Rectal smooth muscle tissue (tissue), 1 donor: Measurements from ENCODE around the gene FANK1.
"Not testable (repeated sequence)": the region's sequence is repeated elsewhere in the genome, so short reads cannot be mapped to it uniquely, and the experiment has no call there.

Source experiments
- H3K27ac ChIP-seq: one replicate; pipeline ENCODE4 v1.7.0; 2013; ENCODE audit warnings: low read depth, low read length, inconsistent platforms
- H3K27me3 ChIP-seq: one replicate; pipeline ENCODE4 v1.7.0; 2013; ENCODE audit warnings: low read length; ENCODE audit not compliant: control insufficient read depth, insufficient read depth
- H3K36me3 ChIP-seq: one replicate; pipeline ENCODE4 v1.7.0; 2013; ENCODE audit warnings: low read length; ENCODE audit not compliant: control insufficient read depth, insufficient read depth
- H3K4me1 ChIP-seq: one replicate; pipeline ENCODE4 v1.7.0; 2013; ENCODE audit warnings: low read length; ENCODE audit not compliant: control insufficient read depth, insufficient read depth
- H3K4me3 ChIP-seq: one replicate; pipeline ENCODE4 v1.7.0; 2013; ENCODE audit warnings: low read length
- H3K9ac ChIP-seq: one replicate; pipeline ENCODE4 v1.7.0; 2013; ENCODE audit warnings: low read length

The FANK1 gene

GRCh38 chr10:125868372-125868975 is 27.9 kb upstream of the FANK1 start:
- Histone ChIP-seq H3K27ac (no peak overlapping the region), H3K36me3 (peaks cover 10% of the 10 kb centered on the region), H3K27me3 (no peaks in the 10 kb centered on the region), H3K4me1 (no peaks in the 10 kb centered on the region), H3K9ac (no peak overlapping the region), H3K4me3 (no peak overlapping the region)

- Histone ChIP-seq H3K36me3 (peaks cover 9% of the 10 kb centered on the region), H3K4me1 (no peaks in the 10 kb centered on the region), H3K27me3 (no peaks in the 10 kb centered on the region), H3K27ac (no peak overlapping the region), H3K9ac (no peak overlapping the region), H3K4me3 (no peak overlapping the region)
These were observed 25.0 kb upstream of the FANK1 start for GRCh38 chr10:125871338-125871737.

- Histone ChIP-seq H3K36me3 (no peaks in the 10 kb centered on the region), H3K9ac (no peak overlapping the region), H3K27me3 (no peaks in the 10 kb centered on the region), H3K4me1 (no peaks in the 10 kb centered on the region), H3K27ac (no peak overlapping the region), H3K4me3 (no peak overlapping the region)
These were observed 17.2 kb upstream of the FANK1 start for GRCh38 chr10:125878957-125879835.

DNA sequence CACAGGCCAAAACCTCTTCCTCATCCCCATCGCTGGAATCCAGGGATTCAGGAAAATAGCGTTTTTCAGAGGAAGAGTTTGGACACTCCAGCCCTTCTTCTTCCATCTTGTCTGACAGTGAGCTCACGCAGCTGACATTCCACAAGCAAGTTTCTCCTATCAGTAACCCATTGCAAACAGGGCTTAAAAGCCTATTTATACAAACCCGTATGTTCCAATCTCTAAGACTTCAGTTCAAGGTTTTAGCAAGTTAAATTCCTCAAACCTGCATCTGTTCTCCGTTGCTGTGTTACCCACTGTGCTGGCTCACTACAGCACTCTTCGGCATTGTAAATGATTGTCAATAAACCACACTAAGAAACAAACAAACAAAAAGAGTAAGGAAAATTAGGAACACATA is 15.6 kb upstream of the FANK1 start:
- Histone ChIP-seq H3K27ac (no peak overlapping the region), H3K9ac (no peak overlapping the region), H3K4me1 (no peaks in the 10 kb centered on the region), H3K4me3 (no peak overlapping the region), H3K36me3 (no peaks in the 10 kb centered on the region), H3K27me3 (no peaks in the 10 kb centered on the region)

DNA sequence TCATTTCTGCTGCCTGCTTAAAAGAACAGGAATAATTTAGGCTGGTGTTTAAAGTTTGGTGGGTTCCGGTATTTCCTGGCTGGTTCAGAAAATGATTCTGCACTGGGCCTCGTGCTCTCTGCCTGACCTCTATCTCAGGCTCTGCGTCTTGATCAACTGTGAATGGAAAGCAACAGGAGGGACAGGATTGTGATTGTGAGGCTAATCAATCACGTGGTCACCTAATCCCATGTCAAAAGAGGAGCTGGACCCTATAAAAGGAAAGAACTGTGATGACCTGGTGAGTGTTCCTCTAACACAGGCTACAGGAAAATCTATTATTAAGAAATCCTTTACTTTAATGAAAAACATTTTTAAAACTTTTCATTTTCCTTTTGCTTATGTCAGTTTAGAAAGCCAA is 15.2 kb upstream of the FANK1 start, which contains the start of gene DHX32:
Gene DHX32 (minus strand): TSS at position 101 of the 400 bp plus-strand sequence. CDS start 468 bp downstream, outside the sequence.
- Histone ChIP-seq H3K36me3 (no peaks in the 10 kb centered on the region), H3K27ac (no peak within 1 kb of the TSS), H3K4me3 (no peak within 1 kb of the TSS), H3K4me1 (no peaks in the 10 kb centered on the region), H3K27me3 (no peaks in the 10 kb centered on the region), H3K9ac (no peak within 1 kb of the TSS)

- H3K27me3 ChIP-seq = no peaks in the 10 kb centered on the region
- H3K4me3 ChIP-seq = no peak overlapping the region
- H3K9ac ChIP-seq = no peak overlapping the region
- H3K4me1 ChIP-seq = no peaks in the 10 kb centered on the region
- H3K36me3 ChIP-seq = no peaks in the 10 kb centered on the region
- no peak overlapping the region for H3K27ac ChIP-seq
These were observed 13.8 kb upstream of the FANK1 start for GRCh38 chr10:125882596-125882995.

- Histone ChIP-seq H3K4me1 (no peaks in the 10 kb centered on the region), H3K27me3 (no peaks in the 10 kb centered on the region), H3K4me3 (no peak overlapping the region), H3K27ac (no peak overlapping the region), H3K9ac (no peak overlapping the region), H3K36me3 (no peaks in the 10 kb centered on the region)
These were observed 13.2 kb upstream of the FANK1 start for GRCh38 chr10:125883211-125883610.

DNA sequence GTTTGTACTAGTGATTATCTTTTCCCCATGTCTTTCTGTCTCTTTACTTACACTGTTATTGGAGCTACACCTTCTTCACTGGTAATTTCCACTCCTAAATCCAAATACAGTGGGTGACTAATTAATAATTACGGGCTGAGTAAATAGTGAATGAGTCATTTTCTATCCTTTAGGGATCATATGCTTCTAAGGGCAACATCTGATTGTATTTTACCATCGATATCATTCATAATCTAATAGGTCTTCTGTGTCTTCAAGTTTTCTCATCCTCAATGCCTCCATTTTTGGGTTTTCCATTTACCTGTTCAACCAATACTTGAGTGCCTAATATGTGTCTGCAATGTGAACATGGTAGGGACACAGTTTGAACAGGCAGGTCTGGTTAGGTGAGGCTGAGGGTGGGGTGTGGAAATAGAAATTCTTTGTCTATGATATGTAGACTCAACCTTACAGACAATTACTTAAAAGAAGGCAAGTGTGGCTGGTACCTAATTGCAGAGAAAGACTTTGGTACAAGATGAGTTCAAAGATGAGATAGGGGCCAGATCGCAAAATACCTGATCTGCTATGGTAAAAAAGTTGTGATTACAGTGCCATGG is 9.4 kb upstream of the FANK1 start:
- Histone ChIP-seq H3K4me1 (no peaks in the 10 kb centered on the region), H3K9ac (no peak overlapping the region), H3K4me3 (no peak overlapping the region), H3K27me3 (no peaks in the 10 kb centered on the region), H3K27ac (no peak overlapping the region), H3K36me3 (no peaks in the 10 kb centered on the region)

DNA sequence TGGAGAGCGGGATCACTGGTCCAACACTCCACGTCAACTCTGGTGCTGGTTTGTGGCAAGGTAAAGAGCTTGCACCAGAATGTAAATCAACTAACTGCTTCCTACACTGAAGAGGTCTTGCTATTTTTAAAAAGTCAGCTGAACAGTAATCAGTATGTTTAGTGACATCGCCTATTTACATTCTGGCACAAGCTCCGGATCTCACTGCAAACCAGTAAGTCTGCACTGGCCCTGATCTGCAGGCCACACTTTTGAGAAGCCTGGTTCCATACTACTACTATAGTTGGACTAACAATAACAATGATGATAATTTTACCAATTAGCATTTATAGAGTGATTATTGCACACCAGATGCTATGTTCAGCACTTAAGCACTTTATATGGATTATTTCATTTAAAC is 6.9 kb upstream of the FANK1 start:
- H3K36me3 ChIP-seq, H3K9ac ChIP-seq, H3K27ac ChIP-seq, H3K4me3 ChIP-seq, H3K4me1 ChIP-seq, H3K27me3 ChIP-seq: not testable (repeated sequence)

DNA sequence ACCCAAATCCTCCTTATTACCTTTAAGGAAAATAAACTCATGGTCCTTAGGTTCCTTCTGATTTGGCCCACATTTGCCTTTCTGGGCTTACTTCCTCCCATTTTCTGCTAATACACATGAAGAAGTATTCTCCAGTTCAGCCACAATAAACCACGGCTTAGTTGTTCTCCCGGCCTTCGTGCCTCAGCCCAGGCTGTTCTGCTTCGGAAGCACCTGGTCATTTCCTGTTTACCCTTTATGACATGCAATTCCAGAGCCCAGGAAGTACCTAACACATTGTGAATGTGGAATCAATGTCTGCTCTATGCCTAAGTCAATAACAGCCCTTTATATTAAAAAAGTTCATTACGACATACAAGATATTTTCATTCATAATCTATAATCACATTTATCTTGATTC is 4.0 kb upstream of the FANK1 start:
- H3K36me3 ChIP-seq, H3K27me3 ChIP-seq, H3K4me1 ChIP-seq, H3K4me3 ChIP-seq, H3K27ac ChIP-seq, H3K9ac ChIP-seq: not testable (repeated sequence)

GRCh38 chr10:125894176-125894575 is 2.2 kb upstream of the FANK1 start:
- H3K36me3 ChIP-seq, H3K27me3 ChIP-seq, H3K9ac ChIP-seq, H3K4me3 ChIP-seq, H3K27ac ChIP-seq, H3K4me1 ChIP-seq: not testable (repeated sequence)

GRCh38 chr10:125895130-125896087 is 955 bp upstream of the FANK1 start:
- not testable (repeated sequence) for H3K4me1 ChIP-seq, H3K27ac ChIP-seq, H3K27me3 ChIP-seq, H3K36me3 ChIP-seq
- Histone ChIP-seq H3K4me3 (peak overlapping the region; percentile 54), H3K9ac (peak overlapping the region; percentile 62)
